HUDEP-2 (cell line): ENCODE results near the gene MAMLD1.
A peak's percentile ranks its signal among the peaks of the same experiment; 100 is the strongest.

Source experiments
- DNase-seq, 76 experiments: peaks; one replicate each; lab custom pipeline; 2025; ENCODE audit not compliant: unreplicated experiment in 76 of 76; lab: John Stamatoyannopoulos, UW

The MAMLD1 gene

GRCh38 chrX:150375243-150375770 is 12.2 kb downstream of the MAMLD1 start:
- no peak for DNase-seq

GRCh38 chrX:150377005-150377404 is 13.9 kb downstream of the MAMLD1 start:
- DNase-seq = peak in 6 of 76 experiments; percentile 0 to 32 (median 4)

- DNase-seq = no peak
Measured at GRCh38 chrX:150405006-150405405, 41.9 kb downstream of the MAMLD1 start.

GRCh38 chrX:150405576-150405975 is 42.5 kb downstream of the MAMLD1 start:
- DNase-seq = peak in 4 of 76 experiments; percentile 2 to 16 (median 6)

GRCh38 chrX:150406596-150406995 is 43.5 kb downstream of the MAMLD1 start:
- DNase-seq = no peak

- DNase-seq = no peak
Measured at GRCh38 chrX:150408007-150408406, 44.9 kb downstream of the MAMLD1 start.

- no peak for DNase-seq
Measured at GRCh38 chrX:150408561-150408960, 45.4 kb downstream of the MAMLD1 start.

GRCh38 chrX:150409486-150409885 is 46.4 kb downstream of the MAMLD1 start:
- no peak for DNase-seq

- DNase-seq = no peak
Measured at GRCh38 chrX:150409964-150410363, 46.8 kb downstream of the MAMLD1 start.

GRCh38 chrX:150410513-150410912 is 47.4 kb downstream of the MAMLD1 start:
- DNase-seq = no peak

- DNase-seq = no peak
Measured at GRCh38 chrX:150411656-150412055, 48.5 kb downstream of the MAMLD1 start.

- no peak for DNase-seq
Measured at GRCh38 chrX:150414228-150414627, 51.1 kb downstream of the MAMLD1 start.

GRCh38 chrX:150416469-150416868 is 53.4 kb downstream of the MAMLD1 start:
- DNase-seq = no peak

GRCh38 chrX:150421816-150422215 is 58.7 kb downstream of the MAMLD1 start:
- DNase-seq = no peak

GRCh38 chrX:150429594-150429993 is 66.5 kb downstream of the MAMLD1 start:
- DNase-seq = no peak

GRCh38 chrX:150436195-150436594 is 73.1 kb downstream of the MAMLD1 start:
- DNase-seq = no peak

GRCh38 chrX:150438165-150438564 is 75.0 kb downstream of the MAMLD1 start:
- no peak for DNase-seq

- no peak for DNase-seq
Measured at GRCh38 chrX:150446151-150446550, 83.0 kb downstream of the MAMLD1 start.

- DNase-seq = no peak
Measured at GRCh38 chrX:150446995-150447394, 83.9 kb downstream of the MAMLD1 start.

GRCh38 chrX:150449313-150449712 is 86.2 kb downstream of the MAMLD1 start:
- DNase-seq = no peak

- DNase-seq = no peak
Measured at GRCh38 chrX:150450519-150451177, 87.5 kb downstream of the MAMLD1 start.

GRCh38 chrX:150451953-150452352 is 88.8 kb downstream of the MAMLD1 start:
- DNase-seq = no peak

- no peak for DNase-seq
Measured at GRCh38 chrX:150454083-150454482, 91.0 kb downstream of the MAMLD1 start.
